HepG2 (cell line): ENCODE results near the gene MIDN. TPM values are rescaled to one million over a fixed set of nuclear protein-coding genes. Genes with fewer than 3 reads are reported as not detected.
A peak's percentile ranks its signal among the peaks of the same experiment; 100 is the strongest.

Source experiments
- ATAC-seq: fragments of 200-7000 bp; cut with Tn5 transposase; 3 replicates; pipeline ENCODE4 v1.9.1; 2020; ENCODE audit warnings: mild to moderate bottlenecking, moderate library complexity
- BruUV-seq: library from RNA; stranded (reverse); fragments of 400-500 nt; replicated peaks from 2 replicates; lab custom pipeline; 2021; lab: Mats Ljungman, UMichigan
- CTCF ChIA-PET: fragments of 300-600 bp; formaldehyde crosslinking; extraction: SDS; loops from one replicate; lab custom pipeline; 2021; ENCODE audit warnings: low total read pairs, inconsistent platforms, low intra/inter-chr PET ratio; lab: Yijun Ruan, JAX
- POLR2A ChIA-PET: fragments of 350-600 bp; sonication (Branson Sonifier 250); formaldehyde crosslinking; loops from one replicate; lab custom pipeline; 2020; ENCODE audit warnings: antibody characterized with exemption, inconsistent platforms; lab: Yijun Ruan, JAX
- DNase-seq: peaks from one replicate; pipeline ENCODE4 v3.0.0-alpha.2; 2015; ENCODE audit warnings: low spot score
- FAIRE-seq: peaks from 3 replicates; lab custom pipeline; 2011; peaks lifted over from hg19 to GRCh38; lab: Jason Lieb, UNC
- H2AFZ ChIP-seq: one replicate; pipeline ENCODE4 v1.6.1; 2011; ENCODE audit warnings: low read length, inconsistent platforms
- H3K27ac ChIP-seq: fragments of 300-600 bp; 3 replicates; pipeline ENCODE4 v1.8.0; 2011; ENCODE audit warnings: mixed run types, mild to moderate bottlenecking, mixed read lengths, low read length, inconsistent platforms; ENCODE audit not compliant: insufficient read depth; ENCODE audit errors: extremely low read length
- H3K27me3 ChIP-seq, 2 experiments: fragments of 200-600 bp in 1 of 2; 2 replicates in 1 of 2; 3 replicates in 1 of 2; pipeline versions ENCODE4 v1.6.0 to v1.8.0; 2011; ENCODE audit warnings: low read length in 2 of 2, mild to moderate bottlenecking in 2 of 2, moderate library complexity in 2 of 2, inconsistent platforms in 1 of 2; ENCODE audit not compliant: insufficient read depth in 2 of 2, control insufficient read depth in 1 of 2
- H3K36me3 ChIP-seq, 2 experiments: fragments of 200-600 bp in 1 of 2; replicated peaks in 1 of 2; 2 replicates in 1 of 2; 3 replicates in 1 of 2; pipeline versions ENCODE4 v1.5.1 to v1.8.0; 2011; ENCODE audit warnings: low read length in 2 of 2, inconsistent platforms in 1 of 2; ENCODE audit not compliant: insufficient read depth in 2 of 2, control insufficient read depth in 1 of 2
- H3K4me1 ChIP-seq: 2 replicates; pipeline ENCODE4 v1.5.1; 2012; ENCODE audit warnings: low read length, inconsistent platforms; ENCODE audit not compliant: insufficient read depth
- H3K4me2 ChIP-seq: 2 replicates; pipeline ENCODE4 v1.6.0; 2011; ENCODE audit warnings: low read depth, low read length, inconsistent platforms
- H3K4me3 ChIP-seq, 3 experiments: fragments of 200-600 bp in 1 of 3; sonication (generic), shearing (Covaris generic) in 1 of 3; replicated peaks in 1 of 3; 2 replicates each; pipeline ENCODE4 v1.5.1; 2011 to 2016; ENCODE audit warnings: low read length in 3 of 3, inconsistent platforms in 2 of 3, low read depth in 2 of 3, mild to moderate bottlenecking in 2 of 3, control low read depth in 1 of 3, mixed read lengths in 1 of 3; ENCODE audit not compliant: insufficient read depth in 1 of 3
- H3K79me2 ChIP-seq: one replicate; pipeline ENCODE4 v1.6.1; 2011; ENCODE audit warnings: low read length, inconsistent platforms; ENCODE audit not compliant: insufficient read depth
- H3K9ac ChIP-seq: 2 replicates; pipeline ENCODE4 v1.6.0; 2011; ENCODE audit warnings: mild to moderate bottlenecking, low read depth, low read length, inconsistent platforms; ENCODE audit not compliant: insufficient read depth
- H3K9me3 ChIP-seq: 2 replicates; pipeline ENCODE4 v1.5.1; 2012; ENCODE audit warnings: mild to moderate bottlenecking, low read length
- H4K20me1 ChIP-seq: 2 replicates; pipeline ENCODE4 v1.6.0; 2011; ENCODE audit warnings: inconsistent platforms, mild to moderate bottlenecking, low read length, moderate library complexity; ENCODE audit not compliant: insufficient read depth
- AHDC1 ChIP-seq: sonication (generic); formaldehyde crosslinking; IDR thresholded peaks from 2 replicates; pipeline ENCODE4 v1.5.1; 2020; ENCODE audit warnings: mild to moderate bottlenecking, missing genetic modification reagents, borderline replicate concordance
- AKAP8 ChIP-seq: sonication (generic); formaldehyde crosslinking; IDR thresholded peaks from 2 replicates; pipeline ENCODE4 v1.5.1; 2020; ENCODE audit warnings: mild to moderate bottlenecking, missing genetic modification reagents
- HES4 ChIP-seq: sonication (generic); formaldehyde crosslinking; IDR thresholded peaks from 2 replicates; pipeline ENCODE4 v1.9.0; 2021; ENCODE audit warnings: mild to moderate bottlenecking, missing genetic modification reagents, borderline replicate concordance
- HIC2 ChIP-seq: sonication (generic); formaldehyde crosslinking; IDR thresholded peaks from 2 replicates; pipeline ENCODE4 v1.9.0; 2022; ENCODE audit warnings: low read depth, missing genetic modification reagents
- HNRNPLL ChIP-seq: fragments of 200-400 bp; formaldehyde crosslinking; IDR thresholded peaks from 2 replicates; pipeline ENCODE4 v1.6.1; 2017; ENCODE audit warnings: mild to moderate bottlenecking, low read depth, low read length; ENCODE audit not compliant: poor library complexity, severe bottlenecking
- NFKB2 ChIP-seq: sonication (generic); formaldehyde crosslinking; IDR thresholded peaks from 2 replicates; pipeline ENCODE4 v1.4.0; 2020; ENCODE audit warnings: missing genetic modification reagents, borderline replicate concordance
- NONO ChIP-seq, 2 experiments: fragments of 450-650 bp in 1 of 2; sonication (generic) in 1 of 2; formaldehyde crosslinking in 1 of 2; IDR thresholded peaks in 1 of 2; conservative IDR thresholded peaks in 1 of 2; 2 replicates each; pipeline versions ENCODE4 v1.6.1 to v1.8.0; 2017 to 2022; ENCODE audit warnings: mild to moderate bottlenecking in 1 of 2, missing genetic modification reagents in 1 of 2, moderate library complexity in 1 of 2
- PTBP1 ChIP-seq: fragments of 200-400 bp; formaldehyde crosslinking; IDR thresholded peaks from 2 replicates; pipeline ENCODE4 v1.6.1; 2018; ENCODE audit warnings: low read length, low read depth; ENCODE audit not compliant: poor library complexity, severe bottlenecking
- STAG1 ChIP-seq: sonication (generic); formaldehyde crosslinking; IDR thresholded peaks from 2 replicates; pipeline ENCODE4 v1.4.0; 2020; ENCODE audit warnings: missing genetic modification reagents
- SYNCRIP ChIP-seq: fragments of 200-400 bp; formaldehyde crosslinking; IDR thresholded peaks from 2 replicates; pipeline ENCODE4 v1.6.1; 2018; ENCODE audit warnings: mild to moderate bottlenecking, low read depth, low read length; ENCODE audit not compliant: insufficient read depth
- UBTF ChIP-seq: sonication (generic); formaldehyde crosslinking; IDR thresholded peaks from 2 replicates; pipeline ENCODE4 v1.4.0; 2020; ENCODE audit warnings: mild to moderate bottlenecking, missing genetic modification reagents
- ZNF768 ChIP-seq: sonication (generic); formaldehyde crosslinking; IDR thresholded peaks from 2 replicates; pipeline ENCODE4 v1.4.0; 2020; ENCODE audit warnings: missing genetic modification reagents
- WGBS: methylation state at CpG from one replicate; pipeline ENCODE4 v1.1.6; 2017; ENCODE audit warnings: low lambda C conversion rate; 5-methylcytosine and 5-hydroxymethylcytosine counted together
- in situ Hi-C: cut with HindIII; loops from 2 replicates; pipeline ENCODE4 v1.10.0; 2017; ENCODE audit warnings: low pct_unique_long_range_greater_than_20kb; ENCODE audit not compliant: extremely low pct_ligation_motif_present
- intact Hi-C: fragments of 100-400 bp; cut with micrococcal nuclease; formaldehyde crosslinking; loops from one replicate; pipeline ENCODE4 v1.10.0; 2022; ENCODE audit not compliant: unreplicated experiment
- polyA plus RNA-seq, 8 experiments: library from polyadenylated mRNA; depleted of rRNA in 3 of 8; stranded (reverse) in 7 of 8; unstranded in 1 of 8; fragments of >200 nt; fragmentation: Illumina TruSeq in 4 of 8; extraction: Trizol in 4 of 8; gene quantifications; 2 replicates each; pipeline versions ENCODE4 v1.2.1 to v1.2.3, GENCODE V29; 2011 to 2016; ENCODE audit warnings: low read depth in 4 of 8, missing spikeins in 1 of 8, mixed read lengths in 1 of 8; ENCODE audit not compliant: insufficient read depth in 1 of 8
- total RNA-seq, 5 experiments: library from RNA; depleted of rRNA; stranded (reverse); fragments of >200 nt; fragmentation: Illumina TruSeq; extraction: Trizol; gene quantifications; 2 replicates each; pipeline ENCODE4 v1.2.3, GENCODE V29; 2016; ENCODE audit warnings: low read depth in 1 of 5

MIDN gene
- total and polyA plus RNA-seq, 2 of the 13 experiments (the other 11 are each of a cell fraction or from before 2014, with no cell fraction given) = 8.4 to 18.0 TPM

- H4K20me1 ChIP-seq = no peaks in the 10 kb centered on the region
- POLR2A ChIA-PET = no interaction called here
- H3K79me2 ChIP-seq = peaks cover 50% of the 10 kb centered on the region
- no peak for DNase-seq
- CTCF ChIA-PET = no interaction called here
- no peak overlapping the region for H2AFZ ChIP-seq
- peak overlapping the region; percentile 91 for H3K27ac ChIP-seq
- H3K4me1 ChIP-seq = peaks cover 73% of the 10 kb centered on the region
- H3K27me3 ChIP-seq = no peaks in the 10 kb centered on the region; a peak in 1 of 5 replicates
- in situ Hi-C loops = no loop called here
- ATAC-seq = no peak
- H3K4me3 ChIP-seq = peak overlapping the region in 1 of 3 experiments; percentile 16; a peak in 3 of 6 replicates
- 91% methylated on average over 21 of the region's 41 CpGs for WGBS
- no peaks in the 10 kb centered on the region for H3K9me3 ChIP-seq
- intact Hi-C loops = no loop called here
- H3K4me2 ChIP-seq = peak overlapping the region; percentile 89
- FAIRE-seq = no peak
- BruUV-seq = no TSS peak
- H3K36me3 ChIP-seq = peaks cover 0 to 3% of the 10 kb centered on the region in 2 experiments; a peak in 1 of 5 replicates
- no peak overlapping the region for H3K9ac ChIP-seq
- TF ChIP-seq UBTF (CRISPR knock-in tag) (0 out of 2 replicates have a peak, but pooled peaks have one; percentile 17), NONO (IDR thresholded peaks at IDR 0.05) (no peak), NONO (CRISPR knock-in tag; conservative IDR thresholded peaks at IDR 0.05) (0 out of 2 replicates have a peak, but pooled peaks have one; percentile 26), SYNCRIP (no peak), ZNF768 (CRISPR knock-in tag) (peak; percentile 73; the same call in 1 of the 2 replicates), AHDC1 (no peak), HES4 (CRISPR knock-in tag) (no peak), NFKB2 (CRISPR knock-in tag) (0 out of 2 replicates have a peak, but pooled peaks have one; percentile 21), PTBP1 (no peak), STAG1 (CRISPR knock-in tag) (no peak), HIC2 (CRISPR knock-in tag) (no peak), HNRNPLL (peak; percentile 53), AKAP8 (CRISPR knock-in tag) (peak; percentile 45; the same call in 1 of the 2 replicates)
These were observed 40.7 kb downstream of the MIDN start for GRCh38 chr19:1288833-1289685.
